VCaP (cell line): ENCODE data around the gene TNP1.

Source experiments
- H3K27ac ChIP-seq: fragments of 450-650 bp; 2 replicates; pipeline ENCODE4 v1.5.1; 2017
- TF ChIP-seq, protein P1 (sequence below): fragments of 450-650 bp; conservative IDR thresholded peaks from 2 replicates; pipeline ENCODE4 v1.5.1; 2017; ENCODE audit warnings: mild to moderate bottlenecking, moderate library complexity

TNP1 gene

DNA sequence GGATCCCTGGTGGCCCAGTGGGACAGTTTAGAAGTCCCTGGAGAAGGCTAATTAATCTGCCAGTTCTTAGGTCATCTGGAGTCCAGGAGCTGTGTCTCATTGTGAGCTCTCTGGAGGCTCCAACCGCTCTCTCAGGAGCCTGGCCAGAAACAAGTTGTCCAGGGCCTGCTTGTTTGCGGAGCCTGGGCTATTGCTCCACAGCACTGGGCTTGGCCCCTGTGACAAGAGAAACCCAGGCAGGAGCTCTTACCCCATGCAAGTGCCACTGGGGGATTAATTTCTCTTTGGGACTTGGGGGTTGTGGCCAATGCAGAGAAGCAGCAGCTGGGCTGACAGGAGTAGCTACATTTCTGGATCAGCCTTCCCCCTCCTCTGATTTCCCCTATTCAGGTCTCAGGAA is 24.5 kb upstream of the TNP1 start:
- no peak overlapping the region for H3K27ac ChIP-seq
- TF ChIP-seq, protein P1, sequence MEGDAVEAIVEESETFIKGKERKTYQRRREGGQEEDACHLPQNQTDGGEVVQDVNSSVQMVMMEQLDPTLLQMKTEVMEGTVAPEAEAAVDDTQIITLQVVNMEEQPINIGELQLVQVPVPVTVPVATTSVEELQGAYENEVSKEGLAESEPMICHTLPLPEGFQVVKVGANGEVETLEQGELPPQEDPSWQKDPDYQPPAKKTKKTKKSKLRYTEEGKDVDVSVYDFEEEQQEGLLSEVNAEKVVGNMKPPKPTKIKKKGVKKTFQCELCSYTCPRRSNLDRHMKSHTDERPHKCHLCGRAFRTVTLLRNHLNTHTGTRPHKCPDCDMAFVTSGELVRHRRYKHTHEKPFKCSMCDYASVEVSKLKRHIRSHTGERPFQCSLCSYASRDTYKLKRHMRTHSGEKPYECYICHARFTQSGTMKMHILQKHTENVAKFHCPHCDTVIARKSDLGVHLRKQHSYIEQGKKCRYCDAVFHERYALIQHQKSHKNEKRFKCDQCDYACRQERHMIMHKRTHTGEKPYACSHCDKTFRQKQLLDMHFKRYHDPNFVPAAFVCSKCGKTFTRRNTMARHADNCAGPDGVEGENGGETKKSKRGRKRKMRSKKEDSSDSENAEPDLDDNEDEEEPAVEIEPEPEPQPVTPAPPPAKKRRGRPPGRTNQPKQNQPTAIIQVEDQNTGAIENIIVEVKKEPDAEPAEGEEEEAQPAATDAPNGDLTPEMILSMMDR, result no peak

GRCh38 chr2:216882876-216883275 is 23.0 kb upstream of the TNP1 start:
- TF ChIP-seq, protein P1, result no peak
- no peak overlapping the region for H3K27ac ChIP-seq

DNA sequence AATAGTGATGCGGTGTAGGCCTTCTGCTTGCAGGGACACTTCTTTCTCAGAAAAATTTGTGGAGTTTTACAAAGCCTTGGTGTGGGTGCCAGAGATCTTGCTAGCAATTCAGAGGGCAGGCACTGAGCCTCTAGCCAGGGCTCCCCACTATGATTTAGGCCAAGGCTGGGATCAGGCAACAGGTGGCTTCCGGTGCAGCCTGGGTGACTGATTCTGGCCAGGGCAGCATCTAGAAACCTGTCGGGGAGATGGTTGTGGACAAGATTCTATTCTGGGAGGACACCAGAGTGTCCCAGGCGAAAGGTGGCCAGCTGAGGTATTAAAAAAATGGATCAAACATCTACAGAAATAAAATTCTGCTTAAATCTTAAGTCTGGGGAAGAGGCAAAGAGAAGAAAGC is 21.5 kb upstream of the TNP1 start:
- TF ChIP-seq, protein P1, result no peak
- no peak overlapping the region for H3K27ac ChIP-seq

DNA sequence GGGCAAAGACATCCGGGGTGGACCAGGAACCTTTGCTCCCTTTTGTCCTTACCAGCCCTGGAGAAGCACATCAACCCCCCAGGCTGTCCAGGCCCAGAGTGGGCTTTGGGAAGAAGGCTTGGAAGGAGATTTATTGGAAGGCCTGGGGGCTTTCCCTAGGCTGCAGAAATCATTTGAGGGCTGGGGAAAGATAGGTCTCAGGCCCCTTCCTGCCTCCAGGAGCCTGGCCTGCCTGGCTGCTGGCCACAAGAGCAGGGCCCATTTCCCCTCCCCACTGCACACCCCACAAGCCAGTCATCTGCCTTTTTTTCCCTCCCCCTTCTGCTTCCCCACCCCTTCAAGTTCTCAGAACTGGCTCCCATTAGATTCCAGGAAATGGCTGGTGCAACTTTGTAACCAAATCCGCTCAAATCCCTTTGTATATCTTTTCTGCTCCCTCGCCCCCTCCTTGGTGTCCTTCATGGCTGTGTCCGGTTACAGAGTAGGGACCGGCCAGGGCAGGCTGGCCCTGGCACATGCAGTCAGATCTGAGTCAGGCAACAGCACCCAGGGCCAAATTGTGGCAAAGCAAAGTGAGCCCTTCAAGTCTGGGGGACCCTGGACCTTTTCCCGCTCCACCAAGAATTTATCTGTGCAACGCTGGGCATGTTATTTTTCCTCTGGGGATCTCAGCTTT is 20.8 kb upstream of the TNP1 start:
- H3K27ac ChIP-seq, result no peak overlapping the region
- TF ChIP-seq, protein P1, result no peak

DNA sequence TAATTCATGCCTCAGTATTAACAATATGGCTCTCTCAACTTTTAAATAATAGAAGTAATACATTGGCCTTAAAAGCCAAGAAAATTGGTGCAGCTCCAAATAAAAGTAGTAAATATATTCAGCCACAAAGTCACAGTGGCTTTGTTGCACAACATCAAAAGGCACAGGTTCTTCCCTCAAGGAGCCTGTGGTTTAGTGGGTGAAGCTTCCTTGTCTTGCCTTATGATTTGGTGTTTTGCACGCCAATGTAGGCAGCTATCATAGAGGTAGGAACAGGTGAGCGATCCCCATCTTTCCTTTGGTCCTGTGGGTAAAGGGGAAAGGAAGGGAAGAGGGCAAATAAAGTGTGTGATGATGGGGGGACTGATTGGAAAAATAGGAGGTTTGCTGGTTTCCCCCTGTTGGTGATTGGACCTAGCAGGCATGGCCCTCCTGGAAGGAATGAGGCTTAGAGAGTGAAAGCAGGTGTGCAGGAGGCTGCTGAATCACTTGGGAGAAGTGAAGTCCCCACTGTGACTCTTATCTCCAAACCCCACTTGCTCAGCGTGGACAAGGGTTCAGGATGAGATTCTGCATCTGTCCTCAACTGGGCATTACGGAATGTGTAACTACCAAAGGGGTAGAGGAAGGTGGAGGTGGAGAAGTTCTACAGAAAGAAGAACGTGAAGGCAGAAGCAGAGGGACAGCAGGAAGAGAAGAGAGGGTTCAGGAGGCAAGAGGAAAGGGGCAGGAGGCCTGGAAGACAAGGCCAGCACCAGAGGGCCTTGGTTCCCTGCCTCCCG is 20.1 kb upstream of the TNP1 start:
- no peak overlapping the region for H3K27ac ChIP-seq
- TF ChIP-seq, protein P1, result no peak

DNA sequence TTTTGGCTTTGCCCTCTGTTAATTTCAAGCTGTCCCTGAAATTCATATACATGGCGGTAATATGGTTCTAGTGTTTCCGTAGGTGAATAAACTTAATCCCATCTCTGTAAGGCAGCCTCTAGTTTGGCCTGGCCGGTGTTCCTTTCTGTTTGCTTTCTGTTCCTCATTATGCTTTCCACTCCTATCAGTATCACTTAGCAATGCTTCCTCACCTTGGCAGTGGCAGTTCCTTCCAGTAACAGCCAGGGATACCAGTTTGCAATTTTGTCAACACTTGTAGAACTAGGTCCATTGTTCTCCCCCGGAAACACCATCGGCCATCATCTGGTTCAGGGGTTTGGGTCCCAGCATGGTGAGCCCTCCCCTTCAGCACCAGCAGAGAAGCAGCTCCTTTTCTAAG is 18.2 kb upstream of the TNP1 start:
- no peak overlapping the region for H3K27ac ChIP-seq
- TF ChIP-seq, protein P1, result no peak

DNA sequence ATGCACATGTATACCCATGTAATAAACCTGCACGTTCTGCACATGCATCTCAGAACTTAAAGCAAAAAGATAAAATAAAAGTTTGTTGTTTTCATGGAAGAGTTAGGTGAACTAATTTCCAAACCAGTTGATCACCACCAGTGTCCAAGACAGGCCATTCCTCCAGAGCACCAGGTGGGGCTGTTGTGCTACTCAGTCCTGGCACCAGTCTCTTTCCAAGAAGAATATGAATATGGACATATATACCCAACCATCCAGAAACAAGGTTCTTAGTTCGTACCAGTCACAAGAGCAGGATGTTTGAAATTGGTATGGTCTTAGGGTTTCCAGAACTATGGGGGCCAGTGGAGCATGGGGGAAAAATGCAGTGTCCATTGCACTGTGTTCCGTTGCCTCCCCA is 17.2 kb upstream of the TNP1 start:
- TF ChIP-seq, protein P1, result no peak

More for the DNA sequence above, 17.2 kb upstream of the TNP1 start:
- H3K27ac ChIP-seq, result no peak overlapping the region
